NK-92 (cell line): Measurements from ENCODE around the gene GPR132.
"Not testable (repeated sequence)": the region's sequence is repeated elsewhere in the genome, so short reads cannot be mapped to it uniquely, and the experiment has no call there.

Experiments used
- DNase-seq: peaks from one replicate; lab custom pipeline; 2025; ENCODE audit not compliant: unreplicated experiment; lab: John Stamatoyannopoulos, UW

The GPR132 gene

DNA sequence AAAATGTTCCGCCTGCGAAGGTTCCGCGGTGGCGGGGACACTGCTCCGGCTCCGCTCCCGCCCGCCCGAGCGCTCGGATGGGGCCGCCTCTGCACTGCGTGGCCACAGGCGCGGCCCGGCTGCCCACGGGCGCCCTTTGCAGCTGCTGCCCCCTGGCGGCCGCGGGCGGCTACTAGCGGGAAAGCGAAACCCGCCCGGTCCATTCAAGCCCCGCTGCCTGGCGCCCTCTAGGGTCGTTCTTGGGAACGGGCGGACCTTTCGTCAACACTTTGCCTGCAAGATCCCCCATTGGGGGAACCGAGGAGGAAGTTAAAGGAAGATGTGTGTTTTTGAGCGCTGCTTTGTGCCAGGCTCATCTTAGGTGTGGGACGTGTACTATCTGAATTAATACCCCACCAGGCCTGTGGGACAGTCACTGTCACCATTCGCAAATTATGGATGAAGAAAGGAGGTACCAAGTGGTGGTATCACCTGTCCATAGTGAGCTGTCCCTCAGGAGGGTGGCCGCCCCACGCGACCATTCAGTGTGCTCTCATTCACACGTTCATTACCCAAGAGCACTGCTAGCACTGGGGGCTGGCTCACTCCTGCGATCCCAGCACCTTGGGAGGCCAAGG lies 19.4 kb downstream of the GPR132 start:
- DNase-seq: peak; percentile 24

DNA sequence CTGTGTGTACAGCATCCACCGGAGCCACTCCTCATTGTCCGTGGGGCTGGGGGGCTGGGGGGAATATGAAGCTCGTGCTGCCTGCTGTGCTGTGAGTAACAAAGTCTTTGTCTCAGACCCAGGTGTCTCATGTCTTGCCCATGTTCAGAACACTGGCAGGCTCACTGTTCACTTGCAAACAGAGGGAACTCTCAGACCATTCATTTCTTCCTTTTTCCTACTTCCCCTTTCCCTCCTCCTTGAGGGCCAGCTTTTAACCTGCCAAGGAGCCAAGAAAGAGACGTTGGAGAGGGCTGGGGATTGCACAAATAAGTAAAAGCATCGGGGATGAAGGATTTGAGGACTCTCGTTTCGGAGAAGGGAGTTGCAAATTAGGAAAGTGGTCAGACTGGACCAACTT lies 21.6 kb downstream of the GPR132 start:
- DNase-seq: no peak

DNA sequence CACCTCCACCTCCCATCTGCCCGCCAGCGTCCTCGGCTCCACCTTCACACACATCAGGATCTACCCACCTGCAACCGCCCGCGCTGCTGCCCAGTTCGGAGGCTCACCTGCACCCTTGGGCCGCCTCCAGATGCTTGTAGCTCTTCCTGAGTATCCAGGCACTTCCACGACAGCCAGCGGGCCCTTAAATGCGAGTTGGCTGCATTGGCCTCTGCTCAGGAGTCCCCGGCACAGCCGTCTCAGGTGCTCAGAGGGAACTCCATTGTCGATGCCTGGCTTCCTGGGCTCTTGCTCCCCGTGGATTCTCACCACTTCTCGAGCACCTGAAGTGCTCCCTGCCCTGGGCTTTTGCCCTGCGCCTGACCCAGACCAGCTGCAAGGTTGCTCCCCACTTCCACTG lies 22.4 kb downstream of the GPR132 start:
- DNase-seq: no peak

DNA sequence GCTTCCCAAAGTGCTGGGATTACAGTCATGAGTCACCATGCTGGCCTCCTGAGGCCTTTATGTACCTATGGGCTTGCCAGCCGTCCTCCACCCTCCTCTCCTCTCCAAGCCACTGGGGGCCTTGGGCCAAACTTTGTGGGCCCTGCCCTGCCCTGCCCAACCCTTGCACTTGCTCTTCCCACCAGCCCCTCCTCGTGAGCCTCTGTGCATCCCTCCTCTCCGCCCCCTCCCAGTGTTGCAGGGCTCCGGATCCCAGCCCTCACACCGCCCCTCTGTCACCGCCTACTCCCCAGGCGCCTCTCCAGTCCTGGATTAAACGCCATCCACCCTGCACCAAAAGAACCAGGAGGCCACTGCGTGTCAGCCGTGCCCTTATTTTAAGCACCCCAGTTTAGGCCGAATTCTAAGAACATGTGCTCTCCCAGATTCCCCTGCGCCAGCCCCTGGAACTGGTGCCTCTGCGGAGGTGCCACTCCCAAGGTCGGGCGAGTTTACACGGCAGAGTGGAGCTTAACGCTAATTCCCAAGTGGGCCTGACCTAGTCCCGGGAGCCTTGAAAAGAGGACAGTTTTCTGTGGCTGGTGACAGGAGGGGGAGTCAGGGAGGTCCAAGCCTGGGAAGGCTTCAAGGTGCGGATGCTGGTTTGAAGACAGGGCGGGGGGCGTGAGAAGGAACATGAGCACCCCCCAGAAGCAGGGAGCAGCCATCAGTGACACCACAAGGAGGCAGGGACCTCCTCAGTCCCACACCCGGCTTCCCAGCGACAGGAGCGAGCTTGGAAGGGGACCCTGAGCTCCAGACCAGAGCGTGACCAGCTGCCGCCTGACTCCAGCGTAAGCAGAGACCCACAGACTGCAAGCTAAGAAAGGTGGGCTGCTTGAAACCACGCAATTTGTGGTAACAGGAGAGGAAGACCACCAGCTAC lies 23.1 kb downstream of the GPR132 start:
- DNase-seq: no peak

DNA sequence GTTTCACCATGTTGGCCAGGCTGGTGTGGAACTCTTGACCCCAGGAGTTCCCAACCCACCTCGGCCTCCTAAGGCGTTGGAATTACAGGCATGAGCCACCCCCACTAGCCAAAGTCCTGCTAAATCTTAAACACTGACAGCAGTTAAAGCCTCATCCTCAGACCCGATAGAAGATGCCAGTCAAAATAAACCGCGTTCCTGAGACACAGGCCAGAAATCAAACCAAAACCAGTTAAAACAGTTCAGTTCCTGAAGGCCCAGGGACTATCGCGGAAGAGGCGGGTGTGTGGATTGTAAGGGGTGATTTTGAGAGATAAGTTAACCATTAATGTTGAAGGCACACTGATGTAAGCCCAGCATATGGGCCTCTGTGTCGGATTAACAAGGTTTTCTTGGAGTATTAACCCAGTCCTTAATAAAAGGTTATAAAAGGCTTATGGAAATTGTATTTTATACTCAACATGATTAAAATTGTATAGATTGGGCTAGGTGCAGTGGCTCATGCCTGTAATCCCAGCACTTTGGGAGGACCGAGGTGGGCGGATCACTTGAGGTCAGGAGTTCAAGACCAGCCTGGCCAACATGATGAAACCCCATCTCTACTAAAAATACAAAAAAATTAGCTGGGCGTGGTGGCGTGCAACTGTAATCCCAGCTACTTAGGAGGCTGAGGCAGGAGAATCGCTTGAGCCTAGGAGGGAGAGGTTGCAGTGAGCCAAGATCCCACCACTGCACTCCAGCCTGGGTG lies 25.6 kb downstream of the GPR132 start:
- DNase-seq: no peak

DNA sequence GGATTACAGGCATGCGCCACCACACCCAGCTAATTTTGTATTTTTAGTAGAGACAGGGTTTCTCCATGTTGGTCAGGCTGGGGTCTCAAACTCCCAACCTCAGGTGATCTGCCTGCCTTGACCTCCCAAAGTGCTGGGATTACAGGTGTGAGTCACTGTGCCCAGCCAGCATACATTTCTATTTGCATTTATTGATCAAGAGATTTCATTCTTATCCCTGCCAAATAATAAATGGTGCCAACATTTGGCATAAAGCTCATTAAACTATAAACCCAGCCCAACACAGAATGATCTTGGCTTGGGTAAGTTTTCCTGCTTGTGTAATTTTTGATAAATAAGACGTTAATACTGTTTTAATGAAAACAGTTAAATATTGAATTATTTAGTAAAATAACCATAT lies 29.6 kb downstream of the GPR132 start:
- DNase-seq: not testable (repeated sequence)

DNA sequence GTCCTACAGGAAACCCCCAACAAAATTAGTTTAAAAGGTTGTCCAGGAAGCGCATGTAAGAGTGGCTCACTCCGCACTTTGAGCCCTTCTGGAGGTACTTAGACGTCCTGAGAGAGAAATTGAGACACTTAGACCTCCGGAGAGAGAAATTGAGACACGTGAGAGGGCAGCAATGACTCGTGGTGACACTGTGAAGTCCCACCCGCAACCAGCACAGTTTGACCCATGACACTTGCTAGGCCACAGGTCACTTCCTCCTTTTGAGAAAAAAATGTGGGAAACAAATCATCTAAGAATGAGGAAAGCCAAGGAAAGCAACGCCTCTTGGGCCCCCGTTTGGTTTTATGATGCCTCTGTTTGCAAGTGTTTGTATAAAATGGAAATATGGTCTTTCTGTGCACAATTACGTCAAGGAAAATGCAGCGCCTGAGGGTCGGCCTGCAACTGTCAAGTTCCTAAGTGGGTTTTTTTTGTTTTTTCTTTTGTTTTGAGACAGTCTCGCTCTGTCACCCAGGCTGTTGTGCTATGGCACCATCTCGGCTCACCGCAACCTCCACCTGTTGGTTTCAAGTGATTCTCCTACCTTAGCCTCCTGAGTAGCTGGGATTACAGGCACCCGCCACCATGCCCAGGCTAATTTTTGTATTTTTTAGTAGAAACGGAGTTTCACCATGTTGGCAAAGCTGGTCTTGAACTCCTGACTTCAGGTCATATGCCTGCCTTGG lies 30.8 kb downstream of the GPR132 start:
- DNase-seq: no peak

DNA sequence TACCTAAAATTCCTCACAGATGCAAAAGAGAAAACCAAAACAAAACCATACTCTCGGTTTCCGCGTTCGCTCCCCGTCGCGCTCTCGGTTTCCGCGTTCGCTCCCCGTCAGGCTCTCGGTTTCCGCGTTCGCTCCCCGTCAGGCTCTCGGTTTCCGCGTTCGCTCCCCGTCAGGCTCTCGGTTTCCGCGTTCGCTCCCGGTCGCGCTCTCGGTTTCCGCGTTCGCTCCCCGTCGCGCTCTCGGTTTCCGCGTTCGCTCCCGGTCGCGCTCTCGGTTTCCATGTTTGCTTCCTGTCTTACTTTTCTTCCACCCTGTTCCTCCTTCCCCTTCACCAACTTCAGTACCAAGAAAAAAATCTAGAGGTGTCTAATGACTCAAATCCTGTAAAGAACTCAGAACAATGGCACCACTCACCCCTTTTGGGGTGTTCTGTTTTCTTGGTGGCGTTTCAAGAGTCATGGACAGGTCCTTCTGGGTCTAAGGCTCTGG lies 31.8 kb downstream of the GPR132 start:
- DNase-seq: not testable (repeated sequence)

DNA sequence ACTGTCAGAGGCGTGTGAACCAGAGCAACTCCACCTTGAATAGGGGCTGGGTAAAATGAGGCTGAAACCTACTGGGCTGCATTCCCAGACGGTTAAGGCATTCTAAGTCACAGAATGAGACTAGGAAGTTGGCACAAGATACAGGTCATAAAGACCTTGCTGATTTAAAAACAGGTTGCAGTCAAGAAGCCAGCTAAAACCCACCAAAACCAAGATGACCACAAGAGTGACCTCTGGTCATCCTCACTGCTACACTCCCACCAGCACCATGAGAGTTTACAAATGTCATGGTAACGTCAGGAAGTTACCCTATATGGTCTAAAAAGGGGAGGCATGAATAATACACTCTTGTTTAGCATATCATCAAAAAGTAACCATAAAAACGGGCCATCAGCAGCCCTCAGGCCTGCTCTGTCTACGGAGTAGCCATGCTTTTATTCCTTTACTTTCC lies 32.8 kb downstream of the GPR132 start:
- DNase-seq: not testable (repeated sequence)

DNA sequence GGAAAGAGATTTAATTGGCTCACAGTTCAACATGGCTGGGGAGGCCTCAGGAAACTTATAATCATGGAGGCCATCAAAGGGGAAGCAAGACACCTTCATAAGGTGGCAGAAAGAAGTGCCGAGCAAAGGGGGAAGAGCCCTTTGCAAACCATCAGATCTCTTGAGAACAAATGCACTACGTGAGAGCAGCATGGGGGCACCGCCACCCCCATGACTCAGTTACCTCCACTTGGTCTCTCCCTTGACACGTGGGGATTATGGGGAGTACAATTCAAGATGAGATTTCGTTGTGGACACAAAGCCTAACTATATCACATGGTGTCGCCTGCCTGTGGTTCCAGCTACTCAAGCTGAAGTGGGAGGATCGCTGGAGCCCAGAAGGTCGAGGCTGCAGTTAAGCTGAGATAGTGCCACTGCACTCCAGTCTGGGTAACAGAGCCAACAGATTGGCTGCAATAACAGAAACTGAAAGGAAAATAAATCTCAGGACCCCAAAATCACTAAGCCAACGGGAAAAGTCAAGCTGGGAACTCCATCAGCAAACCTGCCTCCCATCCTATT lies 34.3 kb downstream of the GPR132 start:
- DNase-seq: no peak

DNA sequence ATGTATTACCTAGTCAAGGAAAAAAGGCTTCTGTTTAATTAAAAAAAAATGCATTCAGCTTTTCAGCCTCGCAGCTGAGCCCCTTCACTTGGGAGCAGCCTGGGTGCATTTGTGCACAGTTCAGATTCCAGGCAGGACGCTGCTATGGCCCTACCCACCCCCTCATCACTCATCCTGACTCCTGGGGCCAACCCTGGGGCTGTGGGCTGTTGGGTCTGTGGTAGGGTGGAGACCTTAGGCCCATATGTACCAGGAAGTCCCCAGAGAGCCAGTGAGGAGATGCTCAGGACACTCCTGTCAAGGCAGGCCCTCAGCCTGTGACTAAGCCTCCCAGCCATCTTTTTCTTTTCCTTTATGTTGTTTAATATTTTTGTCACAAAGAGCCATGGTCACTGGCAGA lies 35.0 kb downstream of the GPR132 start:
- DNase-seq: no peak

DNA sequence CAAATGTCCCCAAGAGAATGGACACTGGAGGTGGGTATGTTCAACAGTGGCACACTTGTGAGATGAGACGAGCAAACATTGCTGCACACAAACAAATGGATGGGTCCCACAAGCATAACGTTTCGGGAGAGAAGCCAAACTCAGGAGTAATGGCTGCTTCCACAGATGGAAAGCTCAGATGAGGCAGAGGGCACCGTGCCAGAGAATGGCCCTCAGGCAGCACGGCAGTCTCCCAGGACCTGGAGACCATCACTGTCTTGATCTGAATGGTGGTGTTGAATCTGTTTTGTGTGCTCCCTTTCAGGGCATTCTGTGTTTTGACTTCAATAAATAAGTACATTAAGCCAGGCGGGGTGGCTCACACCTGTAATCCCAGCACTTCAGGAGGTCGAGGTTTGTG lies 35.8 kb downstream of the GPR132 start:
- DNase-seq: no peak

DNA sequence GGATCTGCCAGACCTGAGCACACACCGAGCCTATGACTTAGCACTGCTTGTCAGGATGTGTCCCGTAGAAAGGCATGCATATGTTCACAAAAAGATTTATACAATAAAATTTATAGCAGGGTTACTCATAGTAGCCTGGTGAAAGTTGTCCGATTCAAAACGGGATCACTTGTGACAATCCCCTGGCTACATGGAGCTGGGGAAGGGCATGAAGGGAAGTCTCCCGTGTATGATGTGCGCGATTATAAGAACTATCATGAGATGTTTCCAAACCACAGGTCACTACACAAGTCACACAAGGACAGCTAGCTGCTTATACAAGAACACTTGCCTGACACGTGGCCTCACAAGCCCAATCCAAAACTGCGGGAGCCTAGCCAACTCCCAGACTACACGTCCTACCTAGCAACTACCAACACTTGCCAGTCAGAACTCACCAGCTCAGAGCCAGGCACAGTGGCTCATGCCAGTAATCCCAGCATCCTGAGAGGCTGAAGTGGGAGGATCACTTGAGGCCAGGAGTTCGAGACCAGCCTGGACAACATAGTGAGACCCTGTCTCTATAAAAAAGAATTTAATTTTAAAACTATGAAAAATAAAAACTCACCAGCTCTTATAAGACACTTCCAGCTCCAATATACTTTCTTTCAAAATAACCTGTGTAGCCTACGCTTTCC lies 36.8 kb downstream of the GPR132 start:
- no peak for DNase-seq

DNA sequence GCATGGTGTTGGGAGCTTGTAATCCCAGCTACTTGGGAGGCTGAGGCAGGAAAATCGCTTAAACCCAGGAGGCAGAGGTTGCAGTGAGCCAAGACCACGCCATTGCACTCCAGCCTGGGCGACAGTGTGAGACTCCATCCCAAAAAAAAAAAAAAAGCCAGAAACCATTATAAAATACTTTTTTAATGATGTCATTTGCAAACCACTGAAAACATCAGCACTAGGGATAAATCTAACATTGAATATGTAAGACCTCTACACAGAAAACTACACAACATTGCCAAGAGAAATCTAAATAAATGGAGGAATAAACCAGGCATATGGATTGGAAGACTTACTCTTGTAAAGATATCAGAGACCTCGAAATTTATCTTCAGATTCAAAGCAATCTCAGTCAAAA lies 37.5 kb downstream of the GPR132 start:
- not testable (repeated sequence) for DNase-seq

DNA sequence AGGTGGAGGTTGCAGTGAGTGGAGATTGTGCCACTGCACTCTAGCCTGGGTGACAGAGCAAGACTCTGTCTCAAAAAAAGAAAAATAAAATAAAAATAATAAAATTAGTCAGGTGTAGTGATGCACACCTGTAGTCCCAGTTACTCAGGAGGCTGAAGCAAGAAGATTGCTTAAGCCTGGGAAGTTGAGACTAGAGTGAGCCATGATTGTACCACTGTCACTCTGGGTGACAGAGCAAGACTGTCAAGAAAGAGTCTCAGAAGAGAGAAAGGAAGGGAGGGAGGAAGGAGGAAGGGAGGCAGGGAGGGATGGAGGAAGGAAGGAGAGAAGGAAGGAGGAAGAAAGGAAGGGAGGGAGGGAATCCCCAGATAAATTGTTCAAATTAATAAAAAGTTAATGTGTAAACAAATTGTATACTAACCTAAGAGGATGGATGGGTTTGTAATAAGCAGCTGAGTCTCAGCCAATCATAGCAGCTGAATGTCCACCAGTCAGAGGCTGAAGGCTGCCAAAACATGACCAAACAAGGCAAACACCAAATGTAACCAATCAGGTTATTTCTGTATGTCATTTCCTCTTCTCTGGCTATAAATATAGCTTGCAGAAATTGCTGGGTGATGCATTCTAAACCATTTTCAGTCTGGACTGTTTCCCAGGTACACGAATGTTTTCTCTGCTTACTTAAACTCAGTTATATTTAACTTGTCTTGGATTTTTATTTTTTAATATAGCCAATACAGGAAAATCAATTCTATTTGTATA lies 38.2 kb downstream of the GPR132 start:
- no peak for DNase-seq

DNA sequence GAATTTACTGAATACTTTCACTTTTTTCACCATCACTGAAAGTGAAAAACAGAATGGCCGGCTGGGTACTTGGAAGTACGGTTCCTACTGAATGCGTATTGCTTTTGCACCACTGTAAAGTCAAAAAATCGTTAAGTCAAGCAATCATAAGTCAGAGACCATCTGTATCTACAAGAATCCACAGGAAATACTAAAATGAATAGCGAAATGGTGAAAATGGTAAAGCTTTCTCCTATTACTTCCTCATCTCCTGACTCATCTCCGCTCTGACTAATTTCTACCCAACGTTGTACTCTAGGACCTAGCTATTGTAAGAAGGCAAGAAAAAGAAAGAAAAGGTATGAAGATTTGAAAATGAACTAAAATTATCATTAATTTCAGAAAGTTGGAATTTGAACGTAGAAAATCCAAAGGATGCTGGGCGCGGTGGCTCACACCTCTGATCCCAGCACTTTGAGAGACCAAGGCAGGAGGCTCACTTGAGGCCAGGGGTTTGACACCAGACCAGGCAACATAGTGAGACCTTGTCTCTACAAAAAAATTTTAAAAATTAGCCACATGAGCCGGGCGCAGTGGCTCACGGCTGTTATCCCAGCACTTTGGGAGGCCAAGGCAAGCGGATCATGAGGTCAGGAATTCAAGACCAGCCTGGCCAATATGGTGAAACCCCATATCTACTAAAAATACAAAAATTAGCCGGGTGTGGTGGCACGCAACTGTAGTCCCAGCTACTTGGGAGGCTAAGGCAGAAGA lies 39.0 kb downstream of the GPR132 start:
- DNase-seq: no peak

DNA sequence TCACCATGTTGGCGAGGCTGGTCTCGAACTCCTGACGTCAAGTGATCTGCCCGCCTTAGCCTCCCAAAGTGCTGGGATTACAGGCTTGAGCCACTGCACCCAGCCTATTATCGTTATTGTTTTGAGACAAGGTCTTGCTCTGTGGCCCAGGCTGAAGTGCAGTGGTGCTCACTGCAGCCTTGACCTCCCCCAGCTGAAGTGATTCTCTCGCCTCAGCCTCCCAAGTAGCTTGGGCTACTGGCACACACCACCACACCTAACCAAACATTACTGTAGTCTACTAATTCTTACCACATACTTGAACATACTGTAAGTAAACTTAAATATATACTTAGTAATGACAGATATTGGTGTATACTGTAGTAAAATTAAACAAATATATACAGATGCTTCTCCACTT lies 39.8 kb downstream of the GPR132 start:
- no peak for DNase-seq

DNA sequence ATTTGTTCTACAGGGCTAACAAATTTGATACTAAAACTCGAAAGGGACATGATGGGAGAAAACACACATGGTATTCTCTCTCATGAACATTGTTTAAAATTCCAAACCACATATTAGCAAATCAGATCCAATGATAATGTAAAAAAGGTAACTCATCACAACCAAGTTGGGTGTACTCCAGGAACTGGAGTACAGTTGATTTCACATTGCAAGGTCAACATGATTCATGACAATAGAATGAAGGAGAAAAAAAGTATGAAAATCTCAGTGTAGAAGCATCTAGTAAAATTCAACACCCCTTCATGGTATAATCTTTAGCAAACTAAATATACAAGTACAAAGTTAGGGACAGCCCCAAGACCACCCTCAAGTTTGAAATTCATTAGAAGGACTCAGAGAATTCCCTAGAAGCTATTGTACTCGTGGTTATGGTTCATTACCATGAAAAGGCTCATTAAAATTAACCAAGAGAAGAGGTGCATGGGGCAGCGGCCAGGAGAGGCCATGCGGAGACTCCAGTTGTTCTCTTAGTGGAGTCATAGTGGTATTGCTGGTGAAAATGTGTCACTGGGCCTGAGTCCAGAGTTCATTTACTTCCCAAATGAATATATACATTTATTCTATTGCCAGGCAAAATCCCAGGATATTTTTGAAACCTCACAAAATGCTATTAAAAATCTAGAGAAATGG lies 41.3 kb downstream of the GPR132 start:
- no peak for DNase-seq
